GM13977 (cell line): Measurements from ENCODE around the gene PARN.

Experiments used
- DNase-seq: peaks from one replicate; pipeline ENCODE4 v3.0.0; 2012; ENCODE audit warnings: low spot score
- CTCF ChIP-seq: IDR thresholded peaks from 2 replicates; pipeline ENCODE4 v1.5.1; 2012; ENCODE audit warnings: mild to moderate bottlenecking, control low read depth; ENCODE audit not compliant: insufficient read depth; ENCODE audit errors: extremely low read depth, missing control alignments
- in situ Hi-C: fragments of 300-500 bp; cut with MboI; formaldehyde crosslinking; loops from one replicate; pipeline ENCODE4 v1.12.0; 2022; ENCODE audit warnings: low sequenced_read_pairs, low pct_unique_long_range_greater_than_20kb, mixed read lengths, inconsistent platforms; ENCODE audit not compliant: unreplicated experiment

Gene PARN

GRCh38 chr16:14629919-14630619 is at the start of gene PARN:
Gene PARN (minus strand): TSS chr16:14630260. CDS start chr16:14630125, 135 bp downstream.
- in situ Hi-C loops: no loop called here
- TF ChIP-seq CTCF: no peak
- DNase-seq: peak; percentile 98

GRCh38 chr16:14678748-14679497 is 48.9 kb upstream of the PARN start:
- in situ Hi-C loops: no loop called here

GRCh38 chr16:14677627-14678026 is 47.6 kb upstream of the PARN start:
- TF ChIP-seq CTCF: no peak
- in situ Hi-C loops: no loop called here
- no peak for DNase-seq

More at GRCh38 chr16:14678748-14679497, 48.9 kb upstream of the PARN start:
- DNase-seq: no peak
- no peak for TF ChIP-seq CTCF

GRCh38 chr16:14676633-14677032 is 46.6 kb upstream of the PARN start:
- in situ Hi-C loops: no loop called here
- no peak for TF ChIP-seq CTCF
- no peak for DNase-seq

- in situ Hi-C loops: no loop called here
- DNase-seq: peak; percentile 77
- TF ChIP-seq CTCF: no peak
These were observed 42.4 kb upstream of the PARN start for GRCh38 chr16:14672403-14672971.

- in situ Hi-C loops: no loop called here
- no peak for DNase-seq
These were observed 39.7 kb upstream of the PARN start for GRCh38 chr16:14669776-14670175.

More at GRCh38 chr16:14669776-14670175, 39.7 kb upstream of the PARN start:
- TF ChIP-seq CTCF: no peak
